H54 (cell line): Measurements from ENCODE around the gene TYMS.

Experiments used
- DNase-seq: peaks from one replicate; pipeline ENCODE4 v3.0.0; 2011; ENCODE audit warnings: low spot score, mixed read lengths; ENCODE audit not compliant: insufficient read length
- FAIRE-seq: peaks from 3 replicates; lab custom pipeline; 2011; peaks lifted over from hg19 to GRCh38; lab: Jason Lieb, UNC
- POLR2A ChIP-seq: IDR thresholded peaks from 2 replicates; pipeline ENCODE4 v1.6.1; 2011; ENCODE audit warnings: low read depth, mild to moderate bottlenecking, low read length

The TYMS gene

GRCh38 chr18:657311-658000, at the start of gene TYMS:
TYMS (plus strand) TSS chr18:657653; CDS start chr18:657743, 90 bp downstream.
- DNase-seq (peak; percentile 75), FAIRE-seq (no peak)
- peak; percentile 52 for TF ChIP-seq POLR2A

- no peak for FAIRE-seq
- no peak for TF ChIP-seq POLR2A
- no peak for DNase-seq
These were observed 49.5 kb upstream of the TYMS start for GRCh38 chr18:607930-608329.

GRCh38 chr18:610214-610928, 47.1 kb upstream of the TYMS start:
- FAIRE-seq, result no peak
- TF ChIP-seq POLR2A, result no peak
- DNase-seq, result no peak

GRCh38 chr18:612156-612555, 45.3 kb upstream of the TYMS start:
- FAIRE-seq, result no peak

GRCh38 chr18:614193-614592, 43.3 kb upstream of the TYMS start:
- FAIRE-seq (no peak), DNase-seq (no peak)
- TF ChIP-seq POLR2A, result no peak

More at GRCh38 chr18:612156-612555, 45.3 kb upstream of the TYMS start:
- no peak for DNase-seq
- TF ChIP-seq POLR2A, result no peak

- FAIRE-seq, result no peak
- DNase-seq, result no peak
- no peak for TF ChIP-seq POLR2A
These were observed 42.3 kb upstream of the TYMS start for GRCh38 chr18:615092-615521.

- DNase-seq (no peak), FAIRE-seq (peak; percentile 11)
- TF ChIP-seq POLR2A, result no peak
These were observed 41.7 kb upstream of the TYMS start for GRCh38 chr18:615773-616172.

GRCh38 chr18:616380-616995, 41.0 kb upstream of the TYMS start:
- DNase-seq (no peak), FAIRE-seq (peak; percentile 76)
- no peak for TF ChIP-seq POLR2A

- no peak for TF ChIP-seq POLR2A
- DNase-seq (no peak), FAIRE-seq (no peak)
These were observed 39.4 kb upstream of the TYMS start for GRCh38 chr18:617970-618504.

- FAIRE-seq, result no peak
- TF ChIP-seq POLR2A, result no peak
These were observed 38.8 kb upstream of the TYMS start for GRCh38 chr18:618618-619017.

GRCh38 chr18:621291-622043, 36.0 kb upstream of the TYMS start:
- DNase-seq (peak; percentile 42), FAIRE-seq (peak; percentile 70)
- no peak for TF ChIP-seq POLR2A

More at GRCh38 chr18:618618-619017, 38.8 kb upstream of the TYMS start:
- DNase-seq, result no peak

- DNase-seq (no peak), FAIRE-seq (no peak)
- no peak for TF ChIP-seq POLR2A
These were observed 35.2 kb upstream of the TYMS start for GRCh38 chr18:622289-622688.

- TF ChIP-seq POLR2A, result no peak
- DNase-seq, result peak; percentile 30
- no peak for FAIRE-seq
These were observed 33.5 kb upstream of the TYMS start for GRCh38 chr18:623761-624620.
